ENCODE results near the gene NGDN. TPM values are rescaled to one million over a fixed set of nuclear protein-coding genes. Genes with fewer than 3 reads are reported as not detected.
"Not testable (repeated sequence)": the region's sequence is repeated elsewhere in the genome, so short reads cannot be mapped to it uniquely, and the experiment has no call there.

NGDN gene
- total RNA-seq: 10 to 100 TPM; 32.7 to 62.7 (median 40.0) TPM
- polyA plus RNA-seq: 10 to 100 TPM; 39.6 to 48.5 (median 40.6) TPM
- long read RNA-seq, donor 1, transcript NGDN-202 (11 exons, 1,143 nt): major isoform, 8 of 25 reads
- long read RNA-seq, donor 1, partial matches to known transcripts: 15 of 25 reads
- long read RNA-seq, donor 1, other reads (novel, unspliced or antisense): 0 of 25 reads
- long read RNA-seq, donor 2, partial matches to known transcripts: 9 of 16 reads
- long read RNA-seq, donor 2, other reads (novel, unspliced or antisense): 0 of 16 reads

- peaks cover 9 to 25% (median 10%) of the 10 kb centered on the region in 6 donors for H3K4me1 ChIP-seq
- WGBS, 5 donors: 0 to 6% (median 5%) methylated on average over 31 to 41 of the region's 41 CpGs
- H3K27me3 ChIP-seq (replicated peaks in 1 of 7): no peaks in the 10 kb centered on the region
- intact Hi-C loops (cut with DNase I; ENCODE audit: low total_unique reads): loop anchor here (10.0 kb wide), 1 partner anchor 145 kb away; the partner anchor contains the start of gene PABPN1
- DNase-seq: peak; percentile 95
- H3K27ac ChIP-seq: peak within 1 kb of the TSS; percentile 65 to 90 (median 81)
- H3K4me3 ChIP-seq: peak within 1 kb of the TSS; percentile 83 to 98 (median 96)
- no peaks in the 10 kb centered on the region for H3K9me3 ChIP-seq
- TF ChIP-seq CTCF (IDR thresholded peaks at IDR 0.05 in 8 of 11, conservative IDR thresholded peaks at IDR 0.05 in 3 of 11) (peak; percentile 77 to 95 (median 91)), POLR2AphosphoS5 (IDR thresholded peaks at IDR 0.05) (peak; percentile 63 to 97 (median 84)), POLR2A (IDR thresholded peaks at IDR 0.05) (peak in 2 of 3 donors; percentile 18 to 58)
- peaks cover 3 to 38% (median 35%) of the 10 kb centered on the region in 6 donors for H3K36me3 ChIP-seq
These were observed at the start of gene NGDN for GRCh38 chr14:23469127-23469905. Gene NGDN, plus strand, starts transcription at chr14:23469703. Its CDS starts 13 bp downstream, at chr14:23469716.

GRCh38 chr14:23421594-23421993, 47.9 kb upstream of the NGDN start:
- no peak overlapping the region for H3K27ac ChIP-seq
- no peaks in the 10 kb centered on the region for H3K9me3 ChIP-seq
- H3K4me3 ChIP-seq: no peak overlapping the region
- no peak for DNase-seq
- TF ChIP-seq CTCF (IDR thresholded peaks at IDR 0.05 in 8 of 11, conservative IDR thresholded peaks at IDR 0.05 in 3 of 11) (no peak), POLR2AphosphoS5 (IDR thresholded peaks at IDR 0.05) (no peak), POLR2A (IDR thresholded peaks at IDR 0.05) (no peak)
- intact Hi-C loops (cut with DNase I; ENCODE audit: low total_unique reads): no loop called here
- no peaks in the 10 kb centered on the region for H3K36me3 ChIP-seq
- H3K4me1 ChIP-seq: no peaks in the 10 kb centered on the region
- peaks cover 0 to 29% (median 0%) of the 10 kb centered on the region in 7 donors for H3K27me3 ChIP-seq (replicated peaks in 1 of 7)

GRCh38 chr14:23423657-23424056, 45.8 kb upstream of the NGDN start:
- no peak overlapping the region for H3K4me3 ChIP-seq
- no peaks in the 10 kb centered on the region for H3K4me1 ChIP-seq
- DNase-seq: no peak
- no peaks in the 10 kb centered on the region for H3K36me3 ChIP-seq
- TF ChIP-seq CTCF (IDR thresholded peaks at IDR 0.05 in 8 of 11, conservative IDR thresholded peaks at IDR 0.05 in 3 of 11) (no peak), POLR2AphosphoS5 (IDR thresholded peaks at IDR 0.05) (no peak), POLR2A (IDR thresholded peaks at IDR 0.05) (no peak)
- peaks cover 0 to 14% (median 0%) of the 10 kb centered on the region in 7 donors for H3K27me3 ChIP-seq (replicated peaks in 1 of 7)
- H3K27ac ChIP-seq: no peak overlapping the region
- 85 to 89% (median 88%) methylated on average over 6 of the region's 6 CpGs for WGBS, 5 donors
- intact Hi-C loops (cut with DNase I; ENCODE audit: low total_unique reads): no loop called here
- no peaks in the 10 kb centered on the region for H3K9me3 ChIP-seq

GRCh38 chr14:23425169-23425568, 44.3 kb upstream of the NGDN start:
- Histone ChIP-seq H3K36me3 (no peaks in the 10 kb centered on the region), H3K9me3 (no peaks in the 10 kb centered on the region), H3K27ac (no peak overlapping the region), H3K27me3 (replicated peaks in 1 of 7) (peaks cover 0 to 18% (median 0%) of the 10 kb centered on the region in 7 donors), H3K4me1 (no peaks in the 10 kb centered on the region), H3K4me3 (no peak overlapping the region)
- TF ChIP-seq POLR2AphosphoS5 (IDR thresholded peaks at IDR 0.05) (no peak), POLR2A (IDR thresholded peaks at IDR 0.05) (no peak), CTCF (IDR thresholded peaks at IDR 0.05 in 8 of 11, conservative IDR thresholded peaks at IDR 0.05 in 3 of 11) (no peak)
- 74 to 89% (median 79%) methylated on average over 10 of the region's 10 CpGs for WGBS, 5 donors
- intact Hi-C loops (cut with DNase I; ENCODE audit: low total_unique reads): no loop called here
- no peak for DNase-seq

- H3K36me3 ChIP-seq; H3K4me3 ChIP-seq; H3K27ac ChIP-seq; intact Hi-C loops (cut with DNase I; ENCODE audit: low total_unique reads); H3K9me3 ChIP-seq; H3K4me1 ChIP-seq: not testable (repeated sequence)
- 72 to 83% (median 78%) methylated on average over 6 of the region's 6 CpGs for WGBS, 5 donors
- peaks cover 0 to 13% (median 0%) of the 10 kb centered on the region in 7 donors for H3K27me3 ChIP-seq (replicated peaks in 1 of 7)
- DNase-seq: peak; percentile 41
These were observed 43.7 kb upstream of the NGDN start for GRCh38 chr14:23425798-23426197.

Measured in spleen (tissue), 13 donors.